Measurements from ENCODE around the gene LTBP1.
A peak's percentile ranks its signal among the peaks of the same experiment; 100 is the strongest.
"Not testable (repeated sequence)": the region's sequence is repeated elsewhere in the genome, so short reads cannot be mapped to it uniquely, and the experiment has no call there.

The LTBP1 gene

GRCh38 chr2:33381301-33381858, 434.6 kb downstream of the LTBP1 start:
- DNase-seq (ENCODE audit: low read depth) = no peak

GRCh38 chr2:33383855-33384598, 437.3 kb downstream of the LTBP1 start:
- DNase-seq (ENCODE audit: low read depth) = no peak

GRCh38 chr2:33384599-33384961, 437.8 kb downstream of the LTBP1 start:
- DNase-seq (ENCODE audit: low read depth) = no peak

- DNase-seq (ENCODE audit: low read depth) = no peak
Measured at GRCh38 chr2:33388996-33389395, 442.2 kb downstream of the LTBP1 start.

GRCh38 chr2:33389695-33390094, 442.9 kb downstream of the LTBP1 start:
- DNase-seq (ENCODE audit: low read depth) = not testable (repeated sequence)

- DNase-seq (ENCODE audit: low read depth) = no peak
Measured at GRCh38 chr2:33391529-33392255, 444.9 kb downstream of the LTBP1 start.

- no peak for DNase-seq (ENCODE audit: low read depth)
Measured at GRCh38 chr2:33392366-33392765, 445.6 kb downstream of the LTBP1 start.

- no peak for DNase-seq (ENCODE audit: low read depth)
Measured at GRCh38 chr2:33395034-33395433, 448.3 kb downstream of the LTBP1 start.

- peak; percentile 2 for DNase-seq (ENCODE audit: low read depth)
Measured at GRCh38 chr2:33395655-33396249, 449.0 kb downstream of the LTBP1 start.

- no peak for DNase-seq (ENCODE audit: low read depth)
Measured at GRCh38 chr2:33404321-33404720, 457.6 kb downstream of the LTBP1 start.

GRCh38 chr2:33406622-33407021, 459.9 kb downstream of the LTBP1 start:
- no peak for DNase-seq (ENCODE audit: low read depth)

- no peak for DNase-seq (ENCODE audit: low read depth)
Measured at GRCh38 chr2:33408109-33408508, 461.4 kb downstream of the LTBP1 start.

- no peak for DNase-seq (ENCODE audit: low read depth)
Measured at GRCh38 chr2:33409417-33409955, 462.7 kb downstream of the LTBP1 start.

GRCh38 chr2:33411765-33412164, 465.0 kb downstream of the LTBP1 start:
- no peak for DNase-seq (ENCODE audit: low read depth)

GRCh38 chr2:33412920-33413319, 466.2 kb downstream of the LTBP1 start:
- DNase-seq (ENCODE audit: low read depth) = no peak

- no peak for DNase-seq (ENCODE audit: low read depth)
Measured at GRCh38 chr2:33419581-33420200, 472.9 kb downstream of the LTBP1 start.

- DNase-seq (ENCODE audit: low read depth) = no peak
Measured at GRCh38 chr2:33420726-33421125, 474.0 kb downstream of the LTBP1 start.

- DNase-seq (ENCODE audit: low read depth) = no peak
Measured at GRCh38 chr2:33421820-33422219, 475.1 kb downstream of the LTBP1 start.

- no peak for DNase-seq (ENCODE audit: low read depth)
Measured at GRCh38 chr2:33425161-33425560, 478.4 kb downstream of the LTBP1 start.

- DNase-seq (ENCODE audit: low read depth) = no peak
Measured at GRCh38 chr2:33425586-33426031, 478.9 kb downstream of the LTBP1 start.

- no peak for DNase-seq (ENCODE audit: low read depth)
Measured at GRCh38 chr2:33426666-33427231, 480.0 kb downstream of the LTBP1 start.

GRCh38 chr2:33430077-33430476, 483.3 kb downstream of the LTBP1 start:
- DNase-seq (ENCODE audit: low read depth) = no peak

Measured in stimulated activated CD8-positive, alpha-beta memory T cell treated with anti-CD3 and anti-CD28 coated beads, Interleukin-15, amount 100 ng/mL, for 24 hours (primary cell).